HEK293 (cell line): ENCODE measurements around the gene IL1RAPL1.

Experiments
- CTCF ChIA-PET: fragments of 350-600 bp; formaldehyde crosslinking; extraction: SDS; loops from one replicate; lab custom pipeline; 2021; ENCODE audit warnings: antibody characterized with exemption; lab: Yijun Ruan, JAX
- POLR2A ChIA-PET: fragments of 300-600 bp; formaldehyde crosslinking; extraction: SDS; loops from one replicate; lab custom pipeline; 2020; ENCODE audit warnings: antibody characterized with exemption, inconsistent platforms; lab: Yijun Ruan, JAX
- H3K27ac ChIP-seq: fragments of 200-500 bp; sonication (Bioruptor generic); 2 replicates; pipeline ENCODE4 v1.5.1; 2014; ENCODE audit warnings: low read depth, low read length, control low read depth, inconsistent platforms; ENCODE audit errors: extremely low read depth
- H3K36me3 ChIP-seq, 2 experiments: fragments of 200-500 bp in 1 of 2; sonication (Bioruptor generic) in 1 of 2; 1 replicate in 1 of 2; 2 replicates in 1 of 2; pipeline ENCODE4 v1.5.1; 2014 to 2017; ENCODE audit warnings: inconsistent platforms in 2 of 2, low read length in 2 of 2; ENCODE audit not compliant: control insufficient read depth in 2 of 2, insufficient read depth in 1 of 2
- H3K4me1 ChIP-seq: fragments of 200-500 bp; sonication (Bioruptor generic); 2 replicates; pipeline ENCODE4 v1.5.1; 2014; ENCODE audit warnings: mild to moderate bottlenecking, low read length, inconsistent platforms; ENCODE audit not compliant: control insufficient read depth, insufficient read depth
- H3K4me3 ChIP-seq: 2 replicates; pipeline ENCODE4 v1.5.1; 2011; ENCODE audit warnings: low read depth, mild to moderate bottlenecking, control low read depth, low read length, moderate library complexity
- H3K9me3 ChIP-seq: fragments of 200-500 bp; sonication (Bioruptor generic); 2 replicates; pipeline ENCODE4 v1.5.1; 2014; ENCODE audit warnings: low read depth, low read length, inconsistent platforms; ENCODE audit not compliant: control insufficient read depth, insufficient read depth
- GLIS1 ChIP-seq: fragments of 450-650 bp; formaldehyde crosslinking; IDR thresholded peaks from 2 replicates; pipeline ENCODE4 v1.5.1; 2016; ENCODE audit warnings: missing biosample characterization, missing genetic modification characterization
- MEIS1 ChIP-seq: sonication (generic); formaldehyde crosslinking; IDR thresholded peaks from 2 replicates; pipeline ENCODE4 v1.8.1; 2022; ENCODE audit warnings: missing genetic modification reagents, mild to moderate bottlenecking, borderline replicate concordance
- PRDM1 ChIP-seq: fragments of 450-650 bp; formaldehyde crosslinking; IDR thresholded peaks from 2 replicates; pipeline ENCODE4; 2016; ENCODE audit warnings: missing biosample characterization, missing genetic modification characterization
- TCF7L2 ChIP-seq: IDR thresholded peaks from 2 replicates; pipeline ENCODE4 v1.6.1; 2011; ENCODE audit warnings: low read depth, mild to moderate bottlenecking, inconsistent platforms, low read length, moderate library complexity, borderline replicate concordance
- YY2 ChIP-seq: fragments of 450-650 bp; formaldehyde crosslinking; IDR thresholded peaks from 2 replicates; pipeline ENCODE4 v1.5.1; 2016; ENCODE audit warnings: missing biosample characterization, missing genetic modification characterization
- ZBTB8A ChIP-seq: fragments of 450-650 bp; formaldehyde crosslinking; IDR thresholded peaks from 2 replicates; pipeline ENCODE4 v1.5.1; 2016; ENCODE audit warnings: missing biosample characterization, missing genetic modification characterization
- ZNF157 ChIP-seq: fragments of 450-650 bp; formaldehyde crosslinking; IDR thresholded peaks from 2 replicates; pipeline ENCODE4 v1.5.1; 2016; ENCODE audit warnings: missing biosample characterization, missing genetic modification characterization
- ZNF24 ChIP-seq: fragments of 450-650 bp; formaldehyde crosslinking; IDR thresholded peaks from 2 replicates; pipeline ENCODE4 v1.5.1; 2016; ENCODE audit warnings: missing biosample characterization, missing genetic modification characterization
- ZNF341 ChIP-seq: fragments of 450-650 bp; formaldehyde crosslinking; IDR thresholded peaks from 2 replicates; pipeline ENCODE4; 2016; ENCODE audit warnings: low read depth, missing biosample characterization, missing genetic modification characterization
- ZNF366 ChIP-seq: fragments of 450-650 bp; formaldehyde crosslinking; conservative IDR thresholded peaks from 2 replicates; pipeline ENCODE4 v1.5.1; 2016; ENCODE audit warnings: missing biosample characterization, missing genetic modification characterization
- ZNF404 ChIP-seq: fragments of 450-650 bp; formaldehyde crosslinking; IDR thresholded peaks from 2 replicates; pipeline ENCODE4 v1.5.1; 2017; ENCODE audit warnings: missing biosample characterization, missing genetic modification characterization
- ZNF529 ChIP-seq: fragments of 450-650 bp; formaldehyde crosslinking; IDR thresholded peaks from 2 replicates; pipeline ENCODE4 v1.5.1; 2017; ENCODE audit warnings: missing genetic modification characterization, missing biosample characterization; ENCODE audit not compliant: insufficient replicate concordance
- ZNF561 ChIP-seq: fragments of 450-650 bp; IDR thresholded peaks from 2 replicates; pipeline ENCODE4 v1.5.1; 2018; ENCODE audit warnings: missing biosample characterization, missing genetic modification characterization, borderline replicate concordance
- ZNF585B ChIP-seq: fragments of 450-650 bp; formaldehyde crosslinking; IDR thresholded peaks from 2 replicates; pipeline ENCODE4 v1.5.1; 2016; ENCODE audit warnings: missing biosample characterization, missing genetic modification characterization
- ZNF623 ChIP-seq: fragments of 450-650 bp; formaldehyde crosslinking; IDR thresholded peaks from 2 replicates; pipeline ENCODE4 v1.5.1; 2016; ENCODE audit warnings: missing biosample characterization, missing genetic modification characterization
- ZNF624 ChIP-seq: fragments of 450-650 bp; formaldehyde crosslinking; IDR thresholded peaks from 2 replicates; pipeline ENCODE4 v1.5.1; 2017; ENCODE audit warnings: missing biosample characterization, missing genetic modification characterization
- ZNF626 ChIP-seq: fragments of 450-650 bp; sonication (Bioruptor Pico); formaldehyde crosslinking; IDR thresholded peaks from 2 replicates; pipeline ENCODE4 v1.5.1; 2018; ENCODE audit warnings: missing biosample characterization, missing genetic modification characterization, inconsistent platforms
- ZNF776 ChIP-seq: fragments of 450-650 bp; formaldehyde crosslinking; IDR thresholded peaks from 2 replicates; pipeline ENCODE4 v1.5.0; 2017; ENCODE audit warnings: missing biosample characterization, missing genetic modification characterization, borderline replicate concordance
- ZNF777 ChIP-seq: fragments of 450-650 bp; formaldehyde crosslinking; IDR thresholded peaks from 2 replicates; pipeline ENCODE4 v1.5.1; 2017; ENCODE audit warnings: missing biosample characterization, missing genetic modification characterization, borderline replicate concordance
- TF ChIP-seq, protein P1 (sequence below): fragments of 450-650 bp; formaldehyde crosslinking; IDR thresholded peaks from 2 replicates; pipeline ENCODE4 v1.5.1; 2016; ENCODE audit warnings: missing biosample characterization, missing genetic modification characterization
- TF ChIP-seq, protein P2 (sequence below): fragments of 450-650 bp; formaldehyde crosslinking; IDR thresholded peaks from 2 replicates; pipeline ENCODE4; 2016; ENCODE audit warnings: missing biosample characterization, missing genetic modification characterization
- TF ChIP-seq, protein P3 (sequence below): fragments of 450-650 bp; formaldehyde crosslinking; IDR thresholded peaks from 2 replicates; pipeline ENCODE4 v1.5.1; 2016; ENCODE audit warnings: missing biosample characterization, missing genetic modification characterization
- TF ChIP-seq, protein P4 (sequence below): fragments of 450-650 bp; formaldehyde crosslinking; IDR thresholded peaks from 2 replicates; pipeline ENCODE4 v1.5.1; 2016; ENCODE audit warnings: missing biosample characterization, missing genetic modification characterization

Gene IL1RAPL1

DNA sequence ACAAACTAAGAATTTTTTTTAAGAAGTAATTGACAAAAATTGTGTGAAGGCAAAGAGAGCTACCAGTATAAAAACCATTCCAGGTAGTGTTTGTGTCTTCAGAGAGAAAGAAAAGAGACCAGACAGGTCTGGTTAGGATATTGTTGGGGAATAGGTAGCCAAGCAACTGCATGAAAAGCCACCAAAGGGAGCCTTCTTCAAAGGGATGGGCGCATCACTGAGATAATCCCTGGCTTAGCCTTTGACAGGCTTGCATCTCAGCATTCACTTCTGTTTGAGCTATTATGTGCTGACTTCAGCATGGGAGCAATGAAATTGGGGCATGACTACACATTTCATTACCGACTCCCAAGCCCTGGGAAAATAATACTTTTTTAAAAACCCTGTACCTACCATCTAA, 496.6 kb downstream of the IL1RAPL1 start:
- Histone ChIP-seq H3K36me3 (no peaks in the 10 kb centered on the region), H3K27ac (no peak overlapping the region), H3K4me3 (no peak overlapping the region), H3K9me3 (no peaks in the 10 kb centered on the region), H3K4me1 (no peaks in the 10 kb centered on the region)
- ChIA-PET CTCF (interaction anchor here (0.5 kb wide), 1 partner anchor 100 kb away, joined by 3 read pairs; no protein-coding TSS in a partner anchor), POLR2A (no interaction called here)
- no peak for TF ChIP-seq ZNF561 (tag by site-specific recombination)
- TF ChIP-seq ZNF585B (tag by site-specific recombination), result no peak
- TF ChIP-seq, protein P1, sequence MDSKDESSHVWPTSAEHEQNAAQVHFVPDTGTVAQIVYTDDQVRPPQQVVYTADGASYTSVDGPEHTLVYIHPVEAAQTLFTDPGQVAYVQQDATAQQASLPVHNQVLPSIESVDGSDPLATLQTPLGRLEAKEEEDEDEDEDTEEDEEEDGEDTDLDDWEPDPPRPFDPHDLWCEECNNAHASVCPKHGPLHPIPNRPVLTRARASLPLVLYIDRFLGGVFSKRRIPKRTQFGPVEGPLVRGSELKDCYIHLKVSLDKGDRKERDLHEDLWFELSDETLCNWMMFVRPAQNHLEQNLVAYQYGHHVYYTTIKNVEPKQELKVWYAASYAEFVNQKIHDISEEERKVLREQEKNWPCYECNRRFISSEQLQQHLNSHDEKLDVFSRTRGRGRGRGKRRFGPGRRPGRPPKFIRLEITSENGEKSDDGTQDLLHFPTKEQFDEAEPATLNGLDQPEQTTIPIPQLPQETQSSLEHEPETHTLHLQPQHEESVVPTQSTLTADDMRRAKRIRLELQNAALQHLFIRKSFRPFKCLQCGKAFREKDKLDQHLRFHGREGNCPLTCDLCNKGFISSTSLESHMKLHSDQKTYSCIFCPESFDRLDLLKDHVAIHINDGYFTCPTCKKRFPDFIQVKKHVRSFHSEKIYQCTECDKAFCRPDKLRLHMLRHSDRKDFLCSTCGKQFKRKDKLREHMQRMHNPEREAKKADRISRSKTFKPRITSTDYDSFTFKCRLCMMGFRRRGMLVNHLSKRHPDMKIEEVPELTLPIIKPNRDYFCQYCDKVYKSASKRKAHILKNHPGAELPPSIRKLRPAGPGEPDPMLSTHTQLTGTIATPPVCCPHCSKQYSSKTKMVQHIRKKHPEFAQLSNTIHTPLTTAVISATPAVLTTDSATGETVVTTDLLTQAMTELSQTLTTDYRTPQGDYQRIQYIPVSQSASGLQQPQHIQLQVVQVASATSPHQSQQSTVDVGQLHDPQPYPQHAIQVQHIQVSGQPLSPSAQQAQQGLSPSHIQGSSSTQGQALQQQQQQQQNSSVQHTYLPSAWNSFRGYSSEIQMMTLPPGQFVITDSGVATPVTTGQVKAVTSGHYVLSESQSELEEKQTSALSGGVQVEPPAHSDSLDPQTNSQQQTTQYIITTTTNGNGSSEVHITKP (tag by site-specific recombination), result no peak
- TF ChIP-seq ZNF341 (tag by site-specific recombination), result no peak
- TF ChIP-seq, protein P2, sequence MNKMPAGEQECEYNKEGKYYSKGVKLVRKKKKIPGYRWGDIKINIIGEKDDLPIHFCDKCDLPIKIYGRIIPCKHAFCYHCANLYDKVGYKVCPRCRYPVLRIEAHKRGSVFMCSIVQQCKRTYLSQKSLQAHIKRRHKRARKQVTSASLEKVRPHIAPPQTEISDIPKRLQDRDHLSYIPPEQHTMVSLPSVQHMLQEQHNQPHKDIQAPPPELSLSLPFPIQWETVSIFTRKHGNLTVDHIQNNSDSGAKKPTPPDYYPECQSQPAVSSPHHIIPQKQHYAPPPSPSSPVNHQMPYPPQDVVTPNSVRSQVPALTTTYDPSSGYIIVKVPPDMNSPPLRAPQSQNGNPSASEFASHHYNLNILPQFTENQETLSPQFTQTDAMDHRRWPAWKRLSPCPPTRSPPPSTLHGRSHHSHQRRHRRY (tag by site-specific recombination), result no peak
- no peak for TF ChIP-seq PRDM1
- no peak for TF ChIP-seq ZNF404 (tag by site-specific recombination)
- no peak for TF ChIP-seq YY2 (tag by site-specific recombination)
- no peak for TF ChIP-seq ZNF24 (tag by site-specific recombination)
- TF ChIP-seq ZNF776 (tag by site-specific recombination), result no peak
- TF ChIP-seq ZNF366 (tag by site-specific recombination), result no peak
- no peak for TF ChIP-seq ZNF624 (tag by site-specific recombination)
- TF ChIP-seq, protein P3, sequence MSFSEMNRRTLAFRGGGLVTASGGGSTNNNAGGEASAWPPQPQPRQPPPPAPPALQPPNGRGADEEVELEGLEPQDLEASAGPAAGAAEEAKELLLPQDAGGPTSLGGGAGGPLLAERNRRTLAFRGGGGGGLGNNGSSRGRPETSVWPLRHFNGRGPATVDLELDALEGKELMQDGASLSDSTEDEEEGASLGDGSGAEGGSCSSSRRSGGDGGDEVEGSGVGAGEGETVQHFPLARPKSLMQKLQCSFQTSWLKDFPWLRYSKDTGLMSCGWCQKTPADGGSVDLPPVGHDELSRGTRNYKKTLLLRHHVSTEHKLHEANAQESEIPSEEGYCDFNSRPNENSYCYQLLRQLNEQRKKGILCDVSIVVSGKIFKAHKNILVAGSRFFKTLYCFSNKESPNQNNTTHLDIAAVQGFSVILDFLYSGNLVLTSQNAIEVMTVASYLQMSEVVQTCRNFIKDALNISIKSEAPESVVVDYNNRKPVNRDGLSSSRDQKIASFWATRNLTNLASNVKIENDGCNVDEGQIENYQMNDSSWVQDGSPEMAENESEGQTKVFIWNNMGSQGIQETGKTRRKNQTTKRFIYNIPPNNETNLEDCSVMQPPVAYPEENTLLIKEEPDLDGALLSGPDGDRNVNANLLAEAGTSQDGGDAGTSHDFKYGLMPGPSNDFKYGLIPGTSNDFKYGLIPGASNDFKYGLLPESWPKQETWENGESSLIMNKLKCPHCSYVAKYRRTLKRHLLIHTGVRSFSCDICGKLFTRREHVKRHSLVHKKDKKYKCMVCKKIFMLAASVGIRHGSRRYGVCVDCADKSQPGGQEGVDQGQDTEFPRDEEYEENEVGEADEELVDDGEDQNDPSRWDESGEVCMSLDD (tag by site-specific recombination), result no peak
- TF ChIP-seq ZNF623, result no peak
- TF ChIP-seq ZNF157 (tag by site-specific recombination), result no peak
- TF ChIP-seq GLIS1, result no peak
- no peak for TF ChIP-seq ZNF529
- TF ChIP-seq TCF7L2, result no peak

DNA sequence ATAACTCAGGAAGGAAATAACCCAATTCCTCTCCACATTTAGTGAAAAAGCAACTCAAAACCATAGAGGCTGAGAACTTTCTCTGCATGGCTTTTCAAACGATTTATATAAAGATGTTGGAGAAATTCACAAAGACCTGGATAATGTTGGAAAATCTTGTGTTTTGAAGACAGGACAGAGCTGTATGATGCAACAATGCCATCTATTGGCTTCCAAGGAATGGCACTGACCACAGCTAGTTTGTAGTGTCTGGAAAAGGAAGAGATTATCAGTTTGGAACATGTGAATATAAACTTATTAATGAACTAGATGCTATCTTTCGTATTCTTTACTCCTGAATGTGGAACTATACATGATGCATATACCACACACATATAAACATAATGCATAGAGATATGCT, 503.6 kb downstream of the IL1RAPL1 start:
- POLR2A ChIA-PET, result no interaction called here
- CTCF ChIA-PET, result interaction anchor here (0.6 kb wide), 1 partner anchor 1075 kb away, joined by 3 read pairs; no protein-coding TSS in a partner anchor
- TF ChIP-seq, protein P4, sequence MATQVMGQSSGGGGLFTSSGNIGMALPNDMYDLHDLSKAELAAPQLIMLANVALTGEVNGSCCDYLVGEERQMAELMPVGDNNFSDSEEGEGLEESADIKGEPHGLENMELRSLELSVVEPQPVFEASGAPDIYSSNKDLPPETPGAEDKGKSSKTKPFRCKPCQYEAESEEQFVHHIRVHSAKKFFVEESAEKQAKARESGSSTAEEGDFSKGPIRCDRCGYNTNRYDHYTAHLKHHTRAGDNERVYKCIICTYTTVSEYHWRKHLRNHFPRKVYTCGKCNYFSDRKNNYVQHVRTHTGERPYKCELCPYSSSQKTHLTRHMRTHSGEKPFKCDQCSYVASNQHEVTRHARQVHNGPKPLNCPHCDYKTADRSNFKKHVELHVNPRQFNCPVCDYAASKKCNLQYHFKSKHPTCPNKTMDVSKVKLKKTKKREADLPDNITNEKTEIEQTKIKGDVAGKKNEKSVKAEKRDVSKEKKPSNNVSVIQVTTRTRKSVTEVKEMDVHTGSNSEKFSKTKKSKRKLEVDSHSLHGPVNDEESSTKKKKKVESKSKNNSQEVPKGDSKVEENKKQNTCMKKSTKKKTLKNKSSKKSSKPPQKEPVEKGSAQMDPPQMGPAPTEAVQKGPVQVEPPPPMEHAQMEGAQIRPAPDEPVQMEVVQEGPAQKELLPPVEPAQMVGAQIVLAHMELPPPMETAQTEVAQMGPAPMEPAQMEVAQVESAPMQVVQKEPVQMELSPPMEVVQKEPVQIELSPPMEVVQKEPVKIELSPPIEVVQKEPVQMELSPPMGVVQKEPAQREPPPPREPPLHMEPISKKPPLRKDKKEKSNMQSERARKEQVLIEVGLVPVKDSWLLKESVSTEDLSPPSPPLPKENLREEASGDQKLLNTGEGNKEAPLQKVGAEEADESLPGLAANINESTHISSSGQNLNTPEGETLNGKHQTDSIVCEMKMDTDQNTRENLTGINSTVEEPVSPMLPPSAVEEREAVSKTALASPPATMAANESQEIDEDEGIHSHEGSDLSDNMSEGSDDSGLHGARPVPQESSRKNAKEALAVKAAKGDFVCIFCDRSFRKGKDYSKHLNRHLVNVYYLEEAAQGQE (tag by site-specific recombination), result no peak
- no peak for TF ChIP-seq ZBTB8A
- TF ChIP-seq, protein P2 (tag by site-specific recombination), result no peak
- no peak for TF ChIP-seq ZNF626
- no peak for TF ChIP-seq ZNF777
- no peak for TF ChIP-seq MEIS1

More for the DNA sequence above, 503.6 kb downstream of the IL1RAPL1 start:
- Histone ChIP-seq H3K4me3 (no peak overlapping the region), H3K4me1 (no peaks in the 10 kb centered on the region), H3K27ac (no peak overlapping the region), H3K9me3 (no peaks in the 10 kb centered on the region), H3K36me3 (no peaks in the 10 kb centered on the region)
